HG03342 (cell line): ENCODE results near the gene IRF8.
"Not testable (repeated sequence)": the region's sequence is repeated elsewhere in the genome, so short reads cannot be mapped to it uniquely, and the experiment has no call there.

Experiments
- ATAC-seq: cut with Tn5 transposase; IDR thresholded peaks from one replicate; pipeline ENCODE4 v1.9.1; 2021; ENCODE audit warnings: mild to moderate bottlenecking, moderate library complexity; ENCODE audit not compliant: unreplicated experiment

IRF8 gene

GRCh38 chr16:85867189-85867588, 31.8 kb upstream of the IRF8 start:
- no peak for ATAC-seq

- no peak for ATAC-seq
Measured at GRCh38 chr16:85868495-85868894, 30.5 kb upstream of the IRF8 start.

- ATAC-seq: no peak
Measured at GRCh38 chr16:85869206-85869605, 29.8 kb upstream of the IRF8 start.

- no peak for ATAC-seq
Measured at GRCh38 chr16:85869785-85870558, 29.0 kb upstream of the IRF8 start.

- ATAC-seq: no peak
Measured at GRCh38 chr16:85871756-85872155, 27.2 kb upstream of the IRF8 start.

GRCh38 chr16:85872734-85873133, 26.2 kb upstream of the IRF8 start:
- no peak for ATAC-seq

GRCh38 chr16:85873153-85873552, 25.8 kb upstream of the IRF8 start:
- no peak for ATAC-seq

GRCh38 chr16:85874031-85874430, 24.9 kb upstream of the IRF8 start:
- ATAC-seq: not testable (repeated sequence)

GRCh38 chr16:85878407-85878806, 20.6 kb upstream of the IRF8 start:
- ATAC-seq: no peak

- no peak for ATAC-seq
Measured at GRCh38 chr16:85878875-85879274, 20.1 kb upstream of the IRF8 start.

GRCh38 chr16:85879549-85879948, 19.4 kb upstream of the IRF8 start:
- no peak for ATAC-seq

GRCh38 chr16:85879975-85880831, 18.8 kb upstream of the IRF8 start:
- peak; percentile 75 for ATAC-seq

GRCh38 chr16:85880861-85881260, 18.1 kb upstream of the IRF8 start:
- no peak for ATAC-seq

GRCh38 chr16:85881436-85881835, 17.5 kb upstream of the IRF8 start:
- ATAC-seq: no peak

GRCh38 chr16:85882181-85882810, 16.7 kb upstream of the IRF8 start:
- ATAC-seq: no peak

- no peak for ATAC-seq
Measured at GRCh38 chr16:85883813-85884212, 15.1 kb upstream of the IRF8 start.

- ATAC-seq: no peak
Measured at GRCh38 chr16:85884808-85885463, 14.0 kb upstream of the IRF8 start.

- no peak for ATAC-seq
Measured at GRCh38 chr16:85885537-85885936, 13.4 kb upstream of the IRF8 start.

- ATAC-seq: peak; percentile 86
Measured at GRCh38 chr16:85888405-85889331, 10.3 kb upstream of the IRF8 start.
